Fibroblast of upper back skin (primary cell): Measurements from ENCODE around the gene SMARCD3.
A peak's percentile ranks its signal among the peaks of the same experiment; 100 is the strongest.

Experiments
- DNase-seq: peaks from one replicate; pipeline ENCODE4 v3.0.0-alpha.2; 2013

SMARCD3 gene

DNA sequence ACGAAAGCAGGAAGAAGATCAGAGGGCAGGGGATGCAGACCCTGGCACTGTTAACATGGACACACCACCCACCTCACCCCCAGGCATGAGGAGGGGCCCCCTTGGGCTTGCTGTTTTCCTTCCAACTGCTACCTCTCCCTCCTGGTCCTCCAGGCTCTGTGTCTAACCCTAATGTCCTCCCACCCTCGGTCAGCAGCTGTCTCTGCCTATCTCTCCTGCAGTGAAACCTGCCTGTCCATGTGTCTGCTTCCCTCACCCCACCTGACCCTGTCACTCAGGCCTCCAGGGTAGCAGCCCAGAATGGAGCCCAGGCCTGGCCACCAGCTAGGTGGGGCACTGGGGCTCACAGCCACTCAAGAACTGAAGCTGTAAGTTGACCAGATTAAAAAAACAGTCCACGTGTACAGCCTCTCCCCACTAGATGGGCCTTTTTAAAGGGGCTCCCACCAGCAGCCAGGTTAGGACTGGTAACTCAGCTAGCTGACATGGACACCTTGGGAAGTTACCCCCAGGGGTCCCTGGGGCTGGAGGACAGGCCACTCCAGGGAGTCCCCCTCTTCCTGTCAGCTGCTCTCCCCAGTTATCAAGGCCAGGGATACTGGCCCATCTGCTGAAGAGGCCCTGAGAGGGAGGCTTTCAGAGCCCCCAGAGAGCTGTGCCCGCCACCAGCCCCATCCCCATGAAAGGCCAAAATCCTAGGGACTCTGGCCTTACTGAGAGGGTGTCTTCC lies 1.5 kb downstream of the SMARCD3 start:
- no peak for DNase-seq

DNA sequence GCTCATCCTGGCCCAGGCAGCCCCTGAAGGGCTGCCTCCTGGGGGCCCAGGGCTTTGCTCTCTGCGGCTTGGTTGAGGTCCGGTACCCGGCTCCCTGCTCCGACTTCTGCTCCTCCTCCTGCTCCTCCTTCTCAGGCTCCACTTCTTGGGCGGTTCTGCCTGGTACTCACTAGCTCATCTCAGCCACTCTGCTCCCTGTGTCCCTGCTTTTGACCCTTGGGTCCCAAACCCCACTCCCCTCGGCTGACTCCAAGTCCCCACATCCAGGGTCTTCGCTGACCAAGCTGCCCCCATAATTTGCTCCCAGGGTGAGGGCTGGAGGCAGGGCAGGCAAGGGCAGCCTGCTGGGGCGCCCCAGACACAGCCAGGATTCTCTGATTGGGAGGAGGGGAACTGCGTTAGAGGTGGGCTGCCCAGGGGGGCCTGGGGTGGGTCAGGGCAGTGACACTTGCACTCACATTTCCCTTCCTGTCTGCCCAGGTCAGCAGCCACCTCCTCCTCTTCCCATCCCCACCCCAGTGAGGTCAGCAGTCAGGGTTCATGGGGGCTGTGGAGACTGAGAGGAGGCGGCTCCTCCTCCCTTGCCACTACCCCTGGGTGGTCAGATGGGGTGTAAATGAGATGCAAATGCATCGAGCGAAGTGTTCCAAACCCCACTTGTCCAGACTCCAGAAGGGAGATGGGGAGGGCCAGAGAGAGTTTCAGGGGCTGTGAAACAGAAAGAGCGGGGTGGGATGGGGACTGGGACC lies 2.2 kb downstream of the SMARCD3 start:
- no peak for DNase-seq

DNA sequence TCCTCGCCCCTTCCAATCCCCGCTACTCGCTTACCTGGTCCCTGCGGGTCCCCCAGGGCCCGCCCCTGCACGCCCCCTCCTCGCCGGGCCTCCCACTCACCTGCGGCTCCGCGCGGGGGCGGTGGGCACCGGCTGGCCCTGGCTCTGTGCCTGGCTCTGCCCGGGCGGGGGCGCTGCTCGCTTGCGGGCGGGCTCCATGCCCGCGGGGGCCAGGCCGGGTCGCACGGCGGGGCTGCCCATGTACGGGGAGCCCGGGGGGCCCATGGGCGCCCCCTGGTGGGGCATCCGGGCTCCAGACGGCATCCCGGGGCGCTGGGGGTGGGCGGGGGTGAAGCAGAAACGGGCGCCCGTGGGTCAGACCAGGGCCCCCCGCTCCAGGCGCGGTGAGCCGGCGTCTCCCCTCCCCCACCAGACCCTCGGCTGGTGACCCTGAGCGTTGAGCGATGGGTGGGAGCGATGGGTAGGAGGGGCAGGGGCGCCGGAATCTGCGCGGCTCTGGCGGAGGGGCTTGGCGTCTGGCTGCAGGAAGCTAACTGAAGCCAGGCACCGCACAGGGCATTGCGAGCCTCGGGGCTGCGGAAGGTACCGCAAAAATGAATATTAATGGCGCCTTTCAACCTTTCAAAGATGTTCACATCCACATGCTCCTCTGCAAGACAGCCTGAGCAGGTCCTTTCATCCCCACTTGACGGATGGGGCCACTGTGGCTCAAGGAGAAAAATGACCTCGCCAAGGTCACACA lies 3.0 kb downstream of the SMARCD3 start:
- DNase-seq, result peak; percentile 28

DNA sequence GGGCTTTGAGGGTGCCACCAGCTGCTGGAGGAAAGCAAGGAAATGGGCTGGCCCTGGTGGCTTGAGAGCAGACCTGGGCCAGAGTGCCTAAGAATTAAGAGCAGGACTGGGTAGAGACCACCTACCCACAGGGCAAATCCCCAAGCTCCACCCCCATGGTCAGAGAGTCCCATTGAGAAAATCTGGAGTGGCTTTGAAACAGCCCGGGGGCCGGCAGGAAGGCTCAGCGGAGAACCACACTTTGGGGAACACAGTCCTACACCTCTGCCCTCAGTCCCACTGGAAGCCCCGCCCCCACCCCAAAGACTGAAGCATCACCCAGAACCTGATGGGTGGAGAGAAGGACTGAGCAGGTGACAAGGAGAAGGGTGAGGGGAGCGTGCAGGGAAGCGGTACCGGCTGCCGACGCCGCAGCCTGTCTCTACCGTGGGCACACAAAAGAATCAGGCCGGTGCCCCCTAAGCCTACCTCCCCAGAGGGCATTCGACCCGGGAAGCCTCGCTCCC lies 3.6 kb downstream of the SMARCD3 start:
- DNase-seq, result no peak

DNA sequence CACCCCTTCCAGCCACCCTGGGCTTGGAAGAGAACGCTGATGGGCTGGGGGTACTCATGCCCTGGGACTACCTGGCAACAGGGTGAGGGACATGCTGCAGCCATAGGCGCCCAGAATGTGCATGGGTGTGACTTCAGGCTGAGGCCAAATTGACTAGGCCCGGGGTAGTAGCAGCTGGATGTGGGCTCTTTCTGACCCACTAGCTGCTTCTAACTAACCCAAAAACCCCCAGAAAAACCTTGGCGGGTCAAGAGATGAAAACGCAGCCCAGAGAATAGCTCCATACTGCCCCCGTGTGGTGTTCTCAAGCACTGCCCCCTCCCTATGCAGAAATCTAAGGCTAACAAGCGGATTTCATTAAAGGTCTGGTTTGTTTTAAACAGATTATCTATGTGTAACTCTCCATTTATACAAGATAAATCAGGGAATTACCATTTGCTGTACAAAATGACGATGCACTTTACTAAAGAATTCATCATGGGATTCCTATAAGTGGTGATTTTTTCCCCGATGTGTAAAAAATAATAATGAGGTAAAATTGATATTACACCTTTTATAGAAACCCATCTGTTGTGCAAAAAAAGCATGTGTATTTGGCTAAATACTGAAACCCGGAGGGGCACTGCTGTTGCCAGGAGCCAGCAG lies 4.2 kb downstream of the SMARCD3 start:
- DNase-seq, result peak; percentile 49

DNA sequence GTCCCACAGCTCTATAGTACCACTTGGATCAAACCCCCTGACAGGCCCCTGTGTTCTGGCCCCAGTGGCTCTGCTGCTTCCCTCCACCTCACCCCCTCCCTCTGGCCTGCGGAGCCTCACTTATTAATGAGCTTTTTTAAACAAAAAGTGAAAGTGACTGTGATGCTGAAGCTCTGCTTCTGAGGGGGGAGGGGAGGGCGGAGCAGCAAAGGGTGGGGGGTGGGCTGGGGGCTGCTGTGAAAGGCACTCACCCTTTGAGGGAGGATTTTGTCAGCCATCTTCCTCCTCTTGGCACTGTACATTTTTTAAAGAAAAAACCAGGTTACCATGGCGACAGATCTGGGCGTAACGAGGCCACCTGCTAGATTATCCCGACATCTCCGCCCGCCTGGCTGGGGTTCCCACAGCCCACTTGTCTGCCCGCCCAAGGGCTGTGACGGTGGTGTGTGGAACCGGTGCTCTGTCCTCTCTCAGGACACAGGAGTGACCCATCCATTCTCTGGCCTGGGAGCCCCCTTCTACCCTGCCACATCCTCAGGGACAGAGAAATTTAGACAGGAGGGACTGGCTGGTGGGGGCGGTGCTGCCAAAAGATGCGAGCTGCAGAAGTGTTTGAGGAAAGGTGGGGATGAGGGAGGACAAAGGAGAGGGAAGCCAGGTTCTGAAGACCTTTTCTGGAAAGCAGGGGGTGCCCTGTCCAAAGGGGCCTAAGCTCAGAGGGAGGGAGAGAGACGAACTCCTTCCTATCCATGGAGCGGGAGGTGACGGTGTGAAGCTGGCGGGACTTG lies 4.9 kb downstream of the SMARCD3 start:
- no peak for DNase-seq

DNA sequence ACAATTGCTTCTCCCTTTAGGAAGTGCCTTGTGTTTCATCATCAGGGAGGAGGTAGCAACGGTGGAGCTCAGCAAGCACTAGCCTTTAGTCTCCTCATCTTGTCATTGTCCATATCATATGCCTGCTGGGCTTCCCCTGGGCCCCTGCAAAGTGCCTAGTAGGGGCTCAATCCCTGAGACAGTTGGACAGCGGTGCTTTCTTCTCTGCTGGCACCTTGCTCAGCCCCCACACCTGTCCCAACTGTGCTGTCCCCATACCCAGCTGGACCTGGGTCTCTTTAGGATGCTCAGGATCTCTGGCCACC lies 5.5 kb downstream of the SMARCD3 start:
- no peak for DNase-seq

DNA sequence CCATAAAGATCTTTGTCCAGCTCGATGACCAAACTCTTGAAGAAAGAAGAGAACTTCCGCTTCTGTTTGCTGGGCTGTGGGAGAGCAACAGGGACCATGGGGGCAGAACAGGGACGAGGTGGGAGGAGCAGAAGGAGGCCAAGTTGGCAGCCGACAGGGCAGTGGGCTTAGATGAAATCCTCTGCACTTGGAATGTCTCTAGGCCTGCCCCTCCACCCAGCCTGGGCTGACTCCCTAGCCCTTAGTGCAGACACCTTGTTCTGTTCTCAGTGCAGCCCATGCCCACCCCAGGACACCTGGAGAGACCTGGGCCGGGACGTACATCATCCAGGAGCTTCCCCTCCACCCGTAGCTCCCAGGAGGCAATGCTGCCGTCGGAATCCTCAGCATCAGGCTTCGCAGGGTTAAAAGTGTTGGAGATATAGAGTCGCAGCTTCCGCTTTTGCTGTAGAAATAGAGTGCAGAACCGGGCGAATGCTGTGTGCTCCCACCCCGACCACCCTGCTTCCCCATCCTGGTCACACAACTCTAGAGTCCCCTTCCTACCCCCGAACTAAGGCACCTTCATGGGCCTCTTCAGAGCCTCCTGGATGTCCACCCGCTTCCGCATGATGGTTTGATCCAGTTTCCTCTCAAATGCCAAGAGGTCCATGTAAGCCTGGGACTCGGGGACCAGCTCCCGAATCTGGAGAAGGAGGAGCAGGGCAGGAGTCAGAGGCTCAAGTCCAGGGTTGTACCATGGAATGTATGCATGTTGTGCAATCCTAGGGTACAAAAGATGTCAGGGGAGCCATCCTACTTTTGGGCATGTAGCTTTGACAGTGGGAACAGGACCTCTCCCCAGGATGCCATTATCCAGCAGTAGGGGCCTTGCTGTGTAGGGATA lies 6.1 kb downstream of the SMARCD3 start:
- DNase-seq, result no peak

DNA sequence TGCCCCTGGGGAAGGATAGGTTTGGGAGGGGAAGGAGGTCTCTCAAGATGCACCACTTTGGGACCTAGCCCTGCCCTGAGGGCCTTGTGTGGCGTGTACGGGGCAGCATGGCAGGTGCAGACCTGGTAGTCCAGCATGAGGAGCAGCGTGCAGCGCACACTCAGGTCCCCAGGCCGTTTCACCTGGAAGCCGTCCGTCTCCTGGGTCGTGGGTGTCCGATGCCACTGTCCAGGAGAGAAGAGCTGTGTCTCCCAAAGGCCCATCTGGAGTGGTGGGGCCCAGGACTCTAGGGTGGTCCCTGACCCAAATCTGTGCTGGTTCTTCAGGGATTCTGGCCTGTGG lies 6.8 kb downstream of the SMARCD3 start:
- DNase-seq, result no peak

DNA sequence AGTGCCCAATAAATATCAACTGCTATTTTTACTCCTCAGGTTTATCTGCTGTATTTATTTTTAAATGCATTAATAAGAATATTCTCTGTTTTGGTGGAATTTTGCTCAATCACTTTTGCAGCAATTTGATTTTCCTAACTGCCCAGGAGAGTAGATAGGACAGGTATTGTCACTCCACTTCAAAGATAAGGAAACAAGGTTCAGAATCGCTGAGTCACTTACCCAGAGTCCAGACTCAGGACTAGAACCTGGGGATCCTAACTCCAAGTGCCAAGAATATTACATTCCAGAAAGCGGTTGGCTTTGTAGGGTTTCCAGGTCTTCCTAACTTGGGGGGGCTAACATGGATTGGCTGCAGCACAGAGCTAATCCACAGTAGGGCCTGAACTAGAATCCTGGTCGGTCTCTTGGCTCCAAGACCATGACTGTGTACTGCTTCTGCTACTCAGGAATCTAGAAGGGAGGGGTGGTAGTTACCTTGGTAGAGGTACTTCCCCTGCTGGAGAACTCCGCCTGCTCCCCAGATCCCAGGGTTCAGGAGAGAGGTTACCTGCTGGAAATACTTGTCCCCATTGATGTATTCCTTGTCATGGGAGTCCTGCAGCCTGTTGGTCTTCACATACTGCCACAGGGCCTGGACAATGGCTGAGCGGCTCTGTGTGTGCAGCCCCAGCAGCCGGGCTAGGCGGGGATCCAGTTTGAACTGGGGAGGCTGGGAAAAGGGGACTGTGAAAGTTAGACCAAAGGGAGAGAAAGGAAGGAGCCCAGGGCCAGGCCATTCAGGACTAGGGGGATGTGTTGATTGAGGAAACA lies 7.3 kb downstream of the SMARCD3 start:
- DNase-seq, result no peak

DNA sequence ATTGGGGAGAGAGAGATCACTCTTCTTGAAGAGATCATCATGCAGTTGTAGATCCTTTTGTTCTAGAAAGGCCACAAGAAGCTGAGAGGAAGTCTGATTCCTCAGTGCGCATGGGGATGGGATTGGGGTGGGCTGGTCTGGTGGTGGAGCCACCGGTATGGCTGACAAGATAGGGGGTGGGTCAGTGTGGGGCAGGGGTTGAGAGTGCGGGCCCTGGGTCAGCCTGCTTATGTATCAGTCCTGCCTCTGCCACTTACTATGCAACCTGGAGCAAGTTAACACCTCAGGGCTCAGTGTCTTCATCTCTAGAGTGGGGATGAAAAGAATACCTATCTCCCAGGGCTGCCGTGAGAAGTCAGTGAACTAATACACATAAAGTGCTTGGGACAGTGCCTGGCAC lies 8.0 kb downstream of the SMARCD3 start:
- no peak for DNase-seq

DNA sequence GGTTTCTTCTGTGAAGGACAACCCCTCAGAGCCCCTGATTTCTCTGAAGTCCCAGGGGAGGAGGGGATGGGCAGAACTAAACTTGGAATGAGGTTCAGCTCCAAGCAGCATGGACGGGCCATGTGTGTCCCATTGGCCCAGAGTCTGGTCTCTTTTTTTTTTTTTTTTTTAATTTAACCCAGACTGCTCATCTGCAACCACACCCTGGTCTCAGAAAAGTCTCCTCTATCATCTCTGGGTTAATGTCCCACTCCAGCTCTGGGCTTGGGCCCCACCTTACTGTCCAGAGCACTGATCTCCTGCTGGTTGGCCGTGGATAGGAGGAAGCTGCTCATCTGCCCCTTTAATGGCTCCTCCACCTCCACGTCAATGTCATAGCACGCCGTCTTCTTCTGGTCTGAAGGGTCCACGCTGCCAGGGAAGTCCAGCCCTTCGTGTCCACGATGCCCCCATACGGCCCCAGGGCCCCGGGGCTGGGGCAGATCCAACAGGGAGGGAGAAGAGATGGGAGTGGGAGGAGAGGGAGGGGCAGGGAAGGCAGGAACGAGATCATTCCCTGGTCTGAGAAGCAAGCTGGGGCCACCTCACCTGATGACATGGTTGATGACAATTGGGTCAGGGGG lies 8.5 kb downstream of the SMARCD3 start:
- DNase-seq, result no peak

DNA sequence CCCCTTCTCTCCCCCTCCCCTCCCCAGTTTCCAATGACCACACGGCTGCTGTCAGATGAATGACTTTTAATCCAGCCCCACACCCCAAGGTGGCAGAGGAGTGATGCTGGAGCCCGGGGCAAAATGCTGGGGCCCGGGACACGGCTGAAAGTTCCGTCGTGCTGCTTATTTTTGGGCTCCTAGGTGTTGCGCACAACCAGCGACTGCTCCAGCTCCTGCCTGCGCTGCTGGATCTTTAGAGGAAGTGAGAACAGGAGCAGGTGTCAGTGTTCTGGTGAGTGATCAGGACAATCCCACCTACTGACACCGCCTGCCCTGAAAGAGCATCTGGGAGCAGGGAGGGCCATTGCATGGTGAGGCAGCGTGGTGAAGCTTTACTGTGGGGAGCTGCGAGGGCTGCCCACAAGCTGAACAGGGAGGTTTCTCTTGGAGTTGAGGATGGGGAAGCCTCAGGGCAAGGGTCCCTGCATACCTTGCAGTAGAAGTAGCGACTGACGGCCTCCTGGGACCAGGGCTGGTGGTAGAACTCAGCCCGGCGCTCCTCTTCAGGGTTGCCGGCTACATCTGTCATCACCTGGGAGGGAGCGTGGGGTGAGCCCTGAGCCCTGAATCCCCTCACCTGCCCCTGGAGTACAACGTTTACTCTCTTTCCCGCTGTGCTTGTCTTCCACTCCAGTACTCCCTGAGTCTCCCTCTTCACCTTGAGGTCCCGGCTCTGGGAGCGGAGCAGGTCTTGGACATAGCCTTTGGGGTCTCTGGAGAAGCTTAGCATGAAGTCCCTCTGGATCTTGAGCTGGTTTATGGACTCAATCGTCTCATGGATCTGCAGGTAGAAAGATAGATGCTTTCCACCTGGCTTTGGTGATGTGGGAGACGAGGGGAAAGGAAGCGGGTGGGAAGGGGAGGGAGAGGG lies 9.3 kb downstream of the SMARCD3 start:
- DNase-seq, result no peak

DNA sequence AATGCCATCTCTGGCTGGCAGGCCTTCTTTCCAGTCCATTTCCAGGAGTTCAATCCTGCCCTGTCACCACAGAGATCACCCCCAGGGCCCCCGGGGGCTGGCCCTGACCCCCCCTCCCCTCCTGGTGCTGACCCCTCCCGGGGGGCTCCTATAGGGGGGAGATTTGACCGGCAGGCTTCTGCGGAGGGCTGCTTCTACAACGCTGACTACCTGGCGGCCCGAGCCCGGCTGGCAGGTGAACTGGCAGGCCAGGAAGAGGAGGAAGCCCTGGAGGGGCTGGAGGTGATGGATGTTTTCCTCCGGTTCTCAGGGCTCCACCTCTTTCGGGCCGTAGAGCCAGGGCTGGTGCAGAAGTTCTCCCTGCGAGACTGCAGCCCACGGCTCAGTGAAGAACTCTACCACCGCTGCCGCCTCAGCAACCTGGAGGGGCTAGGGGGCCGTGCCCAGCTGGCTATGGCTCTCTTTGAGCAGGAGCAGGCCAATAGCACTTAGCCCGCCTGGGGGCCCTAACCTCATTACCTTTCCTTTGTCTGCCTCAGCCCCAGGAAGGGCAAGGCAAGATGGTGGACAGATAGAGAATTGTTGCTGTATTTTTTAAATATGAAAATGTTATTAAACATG lies 10.2 kb downstream of the SMARCD3 start:
- no peak for DNase-seq

DNA sequence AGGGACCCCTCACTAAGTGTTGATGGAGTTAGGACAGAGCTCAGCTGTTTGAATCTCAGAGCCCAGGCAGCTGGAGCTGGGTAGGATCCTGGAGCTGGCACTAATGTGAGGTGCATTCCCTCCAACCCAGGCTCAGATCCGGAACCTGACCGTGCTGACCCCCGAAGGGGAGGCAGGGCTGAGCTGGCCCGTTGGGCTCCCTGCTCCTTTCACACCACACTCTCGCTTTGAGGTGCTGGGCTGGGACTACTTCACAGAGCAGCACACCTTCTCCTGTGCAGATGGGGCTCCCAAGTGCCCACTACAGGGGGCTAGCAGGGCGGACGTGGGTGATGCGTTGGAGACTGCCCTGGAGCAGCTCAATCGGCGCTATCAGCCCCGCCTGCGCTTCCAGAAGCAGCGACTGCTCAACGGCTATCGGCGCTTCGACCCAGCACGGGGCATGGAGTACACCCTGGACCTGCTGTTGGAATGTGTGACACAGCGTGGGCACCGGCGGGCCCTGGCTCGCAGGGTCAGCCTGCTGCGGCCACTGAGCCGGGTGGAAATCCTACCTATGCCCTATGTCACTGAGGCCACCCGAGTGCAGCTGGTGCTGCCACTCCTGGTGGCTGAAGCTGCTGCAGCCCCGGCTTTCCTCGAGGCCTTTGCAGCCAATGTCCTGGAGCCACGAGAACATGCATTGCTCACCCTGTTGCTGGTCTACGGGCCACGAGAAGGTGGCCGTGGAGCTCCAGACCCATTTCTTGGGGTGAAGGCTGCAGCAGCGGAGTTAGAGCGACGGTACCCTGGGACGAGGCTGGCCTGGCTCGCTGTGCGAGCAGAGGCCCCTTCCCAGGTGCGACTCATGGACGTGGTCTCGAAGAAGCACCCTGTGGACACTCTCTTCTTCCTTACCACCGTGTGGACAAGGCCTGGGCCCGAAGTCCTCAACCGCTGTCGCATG lies 11.0 kb downstream of the SMARCD3 start:
- DNase-seq, result no peak

DNA sequence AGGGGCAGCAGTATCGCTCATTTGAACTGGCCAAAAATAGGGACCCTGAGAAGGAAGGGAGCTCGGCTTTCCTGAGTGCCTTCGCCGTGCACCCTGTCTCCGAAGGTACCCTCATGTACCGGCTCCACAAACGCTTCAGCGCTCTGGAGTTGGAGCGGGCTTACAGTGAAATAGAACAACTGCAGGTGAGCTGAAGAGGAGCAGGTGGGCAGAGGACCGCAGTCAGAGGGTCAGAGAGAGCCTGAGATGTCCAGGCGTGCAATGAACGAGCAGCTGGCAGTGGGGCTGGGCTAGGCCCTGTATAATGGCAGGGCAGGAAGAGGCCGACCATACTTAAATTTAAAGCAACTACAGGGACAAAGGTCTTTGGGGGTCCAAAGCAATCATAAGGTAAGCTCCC lies 12.1 kb downstream of the SMARCD3 start:
- no peak for DNase-seq

DNA sequence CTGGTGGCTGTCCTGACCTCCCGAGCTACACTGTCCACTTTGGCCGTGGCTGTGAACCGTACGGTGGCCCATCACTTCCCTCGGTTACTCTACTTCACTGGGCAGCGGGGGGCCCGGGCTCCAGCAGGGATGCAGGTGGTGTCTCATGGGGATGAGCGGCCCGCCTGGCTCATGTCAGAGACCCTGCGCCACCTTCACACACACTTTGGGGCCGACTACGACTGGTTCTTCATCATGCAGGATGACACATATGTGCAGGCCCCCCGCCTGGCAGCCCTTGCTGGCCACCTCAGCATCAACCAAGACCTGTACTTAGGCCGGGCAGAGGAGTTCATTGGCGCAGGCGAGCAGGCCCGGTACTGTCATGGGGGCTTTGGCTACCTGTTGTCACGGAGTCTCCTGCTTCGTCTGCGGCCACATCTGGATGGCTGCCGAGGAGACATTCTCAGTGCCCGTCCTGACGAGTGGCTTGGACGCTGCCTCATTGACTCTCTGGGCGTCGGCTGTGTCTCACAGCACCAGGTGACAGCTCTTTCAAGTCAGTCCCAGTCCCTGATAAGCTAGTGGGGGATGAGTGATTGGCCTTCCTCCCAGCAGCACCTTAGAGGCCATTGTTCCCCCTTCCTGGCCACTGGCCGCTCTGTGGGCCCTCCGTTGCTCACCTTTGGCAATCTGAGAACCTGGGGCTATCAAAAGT lies 13.3 kb downstream of the SMARCD3 start:
- no peak for DNase-seq
